ENCODE data around the gene UXS1.

The UXS1 gene

GRCh38 chr2:106161341-106161740 is 32.8 kb downstream of the UXS1 start:
- TF ChIP-seq POLR2A (IDR thresholded peaks at IDR 0.05; ENCODE audit: low read depth, low read length) = no peak
- FAIRE-seq (no peak), DNase-seq (ENCODE audit: insufficient read length, low spot score) (no peak)

GRCh38 chr2:106160786-106161261 is 33.3 kb downstream of the UXS1 start:
- FAIRE-seq = peak; percentile 15

DNA sequence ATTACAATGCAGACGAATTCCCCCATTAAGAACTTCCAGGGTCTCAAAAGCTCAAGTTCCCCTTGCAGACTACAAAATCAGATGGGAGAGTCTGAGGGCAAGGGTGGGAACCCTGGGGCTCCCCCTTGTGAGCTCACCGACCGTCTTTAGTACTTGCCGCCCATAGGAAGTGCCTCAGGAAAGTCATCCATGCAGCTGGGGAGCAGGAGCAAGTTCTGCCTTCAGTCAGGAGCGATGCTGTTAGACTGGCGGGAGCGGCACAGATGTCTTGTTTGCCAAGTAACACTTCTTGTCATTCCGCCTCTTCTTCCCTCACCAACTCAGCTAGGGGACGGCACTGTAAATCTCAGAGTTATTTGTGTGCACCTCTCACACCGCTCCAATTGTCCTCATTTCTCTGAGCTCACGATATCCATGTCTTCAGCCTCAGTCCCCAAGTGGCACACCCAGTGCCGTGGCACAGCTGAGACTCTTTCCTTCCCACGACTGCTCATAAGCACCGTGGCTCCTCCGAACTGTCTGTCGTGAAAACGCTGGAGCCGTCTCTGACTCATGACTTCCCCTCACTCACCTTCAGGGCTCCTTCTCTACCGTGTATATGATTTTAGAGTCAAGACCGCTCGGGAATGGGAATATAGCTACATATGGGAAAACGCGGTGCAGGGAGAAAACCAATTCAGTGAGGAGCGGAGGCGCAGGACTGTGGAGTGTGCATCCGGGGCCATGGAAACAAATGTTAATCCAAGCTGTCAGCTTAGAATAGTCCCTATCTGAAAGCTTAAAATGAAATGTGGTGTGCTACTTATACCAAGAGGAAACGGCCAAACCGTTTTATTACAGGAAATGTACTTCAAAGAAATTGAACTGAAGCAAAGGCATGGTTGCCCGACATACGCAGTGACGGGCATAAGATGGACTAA is 34.0 kb downstream of the UXS1 start:
- FAIRE-seq (no peak), DNase-seq (ENCODE audit: insufficient read length, low spot score) (no peak)
- no peak for TF ChIP-seq POLR2A (IDR thresholded peaks at IDR 0.05; ENCODE audit: low read depth, low read length)

More at GRCh38 chr2:106160786-106161261, 33.3 kb downstream of the UXS1 start:
- TF ChIP-seq POLR2A (IDR thresholded peaks at IDR 0.05; ENCODE audit: low read depth, low read length) = no peak
- no peak for DNase-seq (ENCODE audit: insufficient read length, low spot score)

GRCh38 chr2:106158871-106159270 is 35.2 kb downstream of the UXS1 start:
- FAIRE-seq (no peak), DNase-seq (ENCODE audit: insufficient read length, low spot score) (no peak)
- no peak for TF ChIP-seq POLR2A (IDR thresholded peaks at IDR 0.05; ENCODE audit: low read depth, low read length)

- DNase-seq (ENCODE audit: insufficient read length, low spot score) (no peak), FAIRE-seq (no peak)
- no peak for TF ChIP-seq POLR2A (IDR thresholded peaks at IDR 0.05; ENCODE audit: low read depth, low read length)
Observed at GRCh38 chr2:106158131-106158530, 36.0 kb downstream of the UXS1 start.

DNA sequence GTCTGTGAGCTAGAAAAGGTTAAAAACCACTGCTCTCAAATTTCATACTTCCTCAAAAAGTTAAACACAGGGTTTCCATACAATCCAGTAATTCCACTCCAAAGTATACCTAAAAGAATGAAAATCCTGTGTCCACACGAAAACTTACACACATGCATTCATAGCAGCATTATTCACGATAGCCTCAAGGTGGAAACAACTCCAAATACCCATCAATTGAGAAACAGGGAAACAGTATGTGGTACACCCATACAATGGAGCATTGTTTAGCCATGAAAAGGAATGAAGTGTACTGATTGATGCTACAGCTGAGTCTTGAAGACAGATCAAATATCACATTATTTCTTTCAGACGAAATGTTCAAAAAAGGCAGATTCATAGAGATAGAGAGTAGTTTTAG is 36.7 kb downstream of the UXS1 start:
- DNase-seq (ENCODE audit: insufficient read length, low spot score) = no peak
- TF ChIP-seq POLR2A (IDR thresholded peaks at IDR 0.05; ENCODE audit: low read depth, low read length) = no peak
- no peak for FAIRE-seq

DNA sequence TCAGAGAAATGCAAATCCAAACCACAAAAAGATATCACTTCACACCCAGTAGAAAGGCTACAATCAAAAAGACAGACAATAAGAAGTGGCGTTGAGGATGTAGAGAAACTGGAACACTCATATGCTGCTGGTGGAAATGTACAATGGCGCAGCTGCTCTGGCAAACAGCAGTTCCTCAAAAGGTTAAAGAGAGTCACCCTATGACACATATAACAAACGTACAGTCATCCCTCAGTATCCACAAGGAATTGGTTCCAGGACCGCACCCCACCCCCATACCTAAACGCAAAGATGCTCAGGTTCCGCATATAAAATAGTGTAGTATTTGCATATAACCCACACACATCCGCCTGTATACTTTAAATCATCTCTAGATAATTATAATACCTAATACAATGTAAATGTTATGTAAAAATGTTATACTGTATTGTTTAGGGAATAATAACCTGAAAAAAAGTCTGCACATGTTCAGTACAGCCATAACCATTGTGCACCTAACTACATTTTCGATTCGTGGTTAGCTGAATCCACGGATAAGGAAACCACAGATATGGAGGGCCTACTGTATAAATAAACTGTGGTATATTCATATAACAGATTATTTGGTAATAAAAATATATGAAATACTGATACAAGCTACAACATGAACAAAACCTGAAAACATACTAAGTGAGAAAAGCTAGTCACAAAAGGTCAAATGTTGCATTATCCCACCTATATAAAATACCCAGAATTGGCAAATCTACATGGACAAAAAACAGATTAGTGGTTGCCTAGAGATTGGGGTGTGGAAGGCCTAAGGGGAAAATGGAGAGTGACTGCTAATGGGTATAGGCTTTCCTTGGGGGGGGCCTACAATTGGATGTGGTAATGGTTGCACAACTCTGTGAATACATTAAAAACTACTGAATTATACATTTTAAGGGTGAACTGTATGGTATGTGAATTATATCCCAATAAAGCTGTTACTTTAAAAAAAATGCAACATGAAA is 37.5 kb downstream of the UXS1 start:
- FAIRE-seq = no peak

DNA sequence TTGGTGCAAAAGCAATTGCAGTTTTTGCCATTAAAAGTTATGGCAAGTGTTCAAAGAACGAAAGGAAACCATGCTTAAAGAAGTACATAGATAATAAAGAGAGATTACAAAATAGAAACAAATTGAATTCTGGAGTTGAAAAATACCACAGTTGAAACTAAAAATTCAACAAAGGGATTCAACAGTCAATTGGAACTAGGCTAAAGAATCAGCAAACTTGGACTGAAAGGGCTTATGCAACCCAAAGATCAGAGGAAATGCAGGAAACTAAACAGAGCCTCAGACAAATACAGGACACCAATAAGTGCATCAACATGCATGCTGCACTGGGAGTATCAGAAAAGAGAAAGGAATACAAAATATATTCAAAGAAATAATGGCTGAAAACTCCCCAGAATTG is 40.3 kb downstream of the UXS1 start:
- no peak for FAIRE-seq
- no peak for DNase-seq (ENCODE audit: insufficient read length, low spot score)
- TF ChIP-seq POLR2A (IDR thresholded peaks at IDR 0.05; ENCODE audit: low read depth, low read length) = no peak

More for the DNA sequence above, 37.5 kb downstream of the UXS1 start:
- TF ChIP-seq POLR2A (IDR thresholded peaks at IDR 0.05; ENCODE audit: low read depth, low read length) = no peak
- DNase-seq (ENCODE audit: insufficient read length, low spot score) = no peak

- FAIRE-seq (no peak), DNase-seq (ENCODE audit: insufficient read length, low spot score) (no peak)
- no peak for TF ChIP-seq POLR2A (IDR thresholded peaks at IDR 0.05; ENCODE audit: low read depth, low read length)
Observed at GRCh38 chr2:106147665-106148064, 46.4 kb downstream of the UXS1 start.

DNA sequence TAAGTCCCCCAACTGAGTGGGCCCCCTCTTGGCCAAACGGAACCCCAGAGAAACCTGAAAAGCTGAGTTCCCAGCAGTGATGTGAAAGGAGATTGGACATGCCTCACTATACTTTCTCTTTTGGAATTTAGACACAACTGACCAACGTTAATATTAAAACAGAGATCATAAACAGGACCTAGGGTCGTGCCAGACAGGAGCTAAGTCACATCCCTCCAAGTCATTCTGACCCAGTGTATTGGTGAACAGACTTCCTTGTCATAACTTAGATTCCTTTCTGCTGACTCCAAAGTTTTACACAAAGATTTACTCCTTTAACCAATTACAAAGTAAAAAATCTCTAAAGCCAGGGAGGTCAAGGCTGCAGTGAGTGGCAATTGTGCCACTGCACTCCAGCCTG is 46.9 kb downstream of the UXS1 start:
- no peak for TF ChIP-seq POLR2A (IDR thresholded peaks at IDR 0.05; ENCODE audit: low read depth, low read length)
- DNase-seq (ENCODE audit: insufficient read length, low spot score) (peak; percentile 30), FAIRE-seq (peak; percentile 78)

- TF ChIP-seq POLR2A (IDR thresholded peaks at IDR 0.05; ENCODE audit: low read depth, low read length) = no peak
- FAIRE-seq = no peak
- no peak for DNase-seq (ENCODE audit: insufficient read length, low spot score)
Observed at GRCh38 chr2:106144621-106145331, 49.3 kb downstream of the UXS1 start.

DNA sequence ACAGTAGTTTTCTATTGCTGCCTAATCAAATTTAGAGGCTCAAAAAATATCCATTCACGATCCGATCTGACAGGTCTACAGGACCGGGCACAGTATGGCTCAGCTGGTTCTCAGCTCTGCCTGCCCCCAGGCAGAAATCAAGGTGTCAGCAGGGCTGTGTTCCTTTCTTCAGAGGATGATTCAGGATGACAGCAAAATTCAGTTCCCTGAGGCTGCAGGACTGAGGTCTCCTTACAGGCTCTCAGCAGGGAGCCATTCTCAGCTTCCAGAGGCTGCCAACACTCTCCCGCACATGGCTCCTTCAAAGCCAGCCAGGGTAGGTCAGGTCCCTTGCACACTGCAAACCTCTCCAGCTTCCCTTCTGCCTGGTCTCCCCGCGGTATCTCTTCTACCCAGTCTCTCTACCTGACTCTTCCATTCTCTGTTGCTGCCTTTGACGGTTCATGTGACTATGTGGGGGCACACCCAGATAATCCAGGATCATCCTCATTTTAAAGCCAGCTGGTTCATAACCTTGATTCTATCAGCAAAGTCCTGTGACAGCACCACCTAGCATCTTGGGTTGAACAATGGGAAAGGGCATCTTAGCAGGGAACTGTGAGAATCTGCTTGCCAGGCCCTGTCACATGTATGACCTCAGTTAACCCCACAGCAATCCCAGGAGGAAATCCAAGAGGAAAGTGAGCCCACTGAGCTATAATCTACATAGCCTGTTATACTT is 50.4 kb downstream of the UXS1 start:
- FAIRE-seq (peak; percentile 58), DNase-seq (ENCODE audit: insufficient read length, low spot score) (peak; percentile 25)
- TF ChIP-seq POLR2A (IDR thresholded peaks at IDR 0.05; ENCODE audit: low read depth, low read length) = no peak

- TF ChIP-seq POLR2A (IDR thresholded peaks at IDR 0.05; ENCODE audit: low read depth, low read length) = no peak
- DNase-seq (ENCODE audit: insufficient read length, low spot score) = no peak
- FAIRE-seq = no peak
Observed at GRCh38 chr2:106142683-106143082, 51.4 kb downstream of the UXS1 start.

Measured in H54 (cell line).